Measurements from ENCODE around the gene DNAH1. TPM values are rescaled to one million over a fixed set of nuclear protein-coding genes. Genes with fewer than 3 reads are reported as not detected.

Gene DNAH1
- total RNA-seq, 1 donor from 2014 or later: 7.3 TPM

- peaks cover 3% of the 10 kb centered on the region for H3K27me3 Mint-ChIP-seq
- peaks cover 12% of the 10 kb centered on the region for H3K4me1 Mint-ChIP-seq (ENCODE audit: unreplicated experiment)
- no peak overlapping the region for H3K27ac Mint-ChIP-seq
- DNase-seq (ENCODE audit: extremely low spot score, unreplicated experiment): no peak
- H3K4me3 Mint-ChIP-seq: peak overlapping the region; percentile 82
- no peaks in the 10 kb centered on the region for H3K36me3 Mint-ChIP-seq
- TF ChIP-seq CTCF (conservative IDR thresholded peaks at IDR 0.05): no peak
- H3K9me3 Mint-ChIP-seq: no peaks in the 10 kb centered on the region
These were observed 1.3 kb downstream of the DNAH1 start for GRCh38 chr3:52317208-52318000.

- peak overlapping the region; percentile 32 for H3K27ac Mint-ChIP-seq
- DNase-seq (ENCODE audit: extremely low spot score, unreplicated experiment): no peak
- H3K4me3 Mint-ChIP-seq: peak overlapping the region; percentile 82
- H3K27me3 Mint-ChIP-seq: peaks cover 3% of the 10 kb centered on the region
- H3K36me3 Mint-ChIP-seq: no peaks in the 10 kb centered on the region
- H3K4me1 Mint-ChIP-seq (ENCODE audit: unreplicated experiment): peaks cover 18% of the 10 kb centered on the region
- no peaks in the 10 kb centered on the region for H3K9me3 Mint-ChIP-seq
- TF ChIP-seq CTCF (conservative IDR thresholded peaks at IDR 0.05): no peak
These were observed 2.2 kb downstream of the DNAH1 start for GRCh38 chr3:52318186-52318816.

- Mint-ChIP-seq H3K4me1 (ENCODE audit: unreplicated experiment) (peaks cover 18% of the 10 kb centered on the region), H3K36me3 (no peaks in the 10 kb centered on the region), H3K4me3 (no peak overlapping the region), H3K27ac (no peak overlapping the region), H3K27me3 (peaks cover 3% of the 10 kb centered on the region), H3K9me3 (no peaks in the 10 kb centered on the region)
- TF ChIP-seq CTCF (conservative IDR thresholded peaks at IDR 0.05): no peak
- DNase-seq (ENCODE audit: extremely low spot score, unreplicated experiment): no peak
These were observed 3.9 kb downstream of the DNAH1 start for GRCh38 chr3:52319921-52320595.

GRCh38 chr3:52321481-52321880, 5.4 kb downstream of the DNAH1 start:
- Mint-ChIP-seq H3K27me3 (peaks cover 3% of the 10 kb centered on the region), H3K4me1 (ENCODE audit: unreplicated experiment) (peaks cover 18% of the 10 kb centered on the region)
- DNase-seq (ENCODE audit: extremely low spot score, unreplicated experiment): no peak

GRCh38 chr3:52322466-52322865, 6.3 kb downstream of the DNAH1 start:
- no peaks in the 10 kb centered on the region for H3K36me3 Mint-ChIP-seq
- no peak for DNase-seq (ENCODE audit: extremely low spot score, unreplicated experiment)
- TF ChIP-seq CTCF (conservative IDR thresholded peaks at IDR 0.05): no peak
- H3K27me3 Mint-ChIP-seq: peaks cover 3% of the 10 kb centered on the region
- no peak overlapping the region for H3K4me3 Mint-ChIP-seq
- H3K4me1 Mint-ChIP-seq (ENCODE audit: unreplicated experiment): peaks cover 16% of the 10 kb centered on the region
- no peak overlapping the region for H3K27ac Mint-ChIP-seq
- no peaks in the 10 kb centered on the region for H3K9me3 Mint-ChIP-seq

More at GRCh38 chr3:52321481-52321880, 5.4 kb downstream of the DNAH1 start:
- no peak overlapping the region for H3K4me3 Mint-ChIP-seq
- no peaks in the 10 kb centered on the region for H3K9me3 Mint-ChIP-seq
- no peak for TF ChIP-seq CTCF (conservative IDR thresholded peaks at IDR 0.05)
- no peak overlapping the region for H3K27ac Mint-ChIP-seq
- no peaks in the 10 kb centered on the region for H3K36me3 Mint-ChIP-seq

Measured in type B pancreatic cell (in vitro differentiated cells).